ENCODE data around the gene CELA1.

DNA sequence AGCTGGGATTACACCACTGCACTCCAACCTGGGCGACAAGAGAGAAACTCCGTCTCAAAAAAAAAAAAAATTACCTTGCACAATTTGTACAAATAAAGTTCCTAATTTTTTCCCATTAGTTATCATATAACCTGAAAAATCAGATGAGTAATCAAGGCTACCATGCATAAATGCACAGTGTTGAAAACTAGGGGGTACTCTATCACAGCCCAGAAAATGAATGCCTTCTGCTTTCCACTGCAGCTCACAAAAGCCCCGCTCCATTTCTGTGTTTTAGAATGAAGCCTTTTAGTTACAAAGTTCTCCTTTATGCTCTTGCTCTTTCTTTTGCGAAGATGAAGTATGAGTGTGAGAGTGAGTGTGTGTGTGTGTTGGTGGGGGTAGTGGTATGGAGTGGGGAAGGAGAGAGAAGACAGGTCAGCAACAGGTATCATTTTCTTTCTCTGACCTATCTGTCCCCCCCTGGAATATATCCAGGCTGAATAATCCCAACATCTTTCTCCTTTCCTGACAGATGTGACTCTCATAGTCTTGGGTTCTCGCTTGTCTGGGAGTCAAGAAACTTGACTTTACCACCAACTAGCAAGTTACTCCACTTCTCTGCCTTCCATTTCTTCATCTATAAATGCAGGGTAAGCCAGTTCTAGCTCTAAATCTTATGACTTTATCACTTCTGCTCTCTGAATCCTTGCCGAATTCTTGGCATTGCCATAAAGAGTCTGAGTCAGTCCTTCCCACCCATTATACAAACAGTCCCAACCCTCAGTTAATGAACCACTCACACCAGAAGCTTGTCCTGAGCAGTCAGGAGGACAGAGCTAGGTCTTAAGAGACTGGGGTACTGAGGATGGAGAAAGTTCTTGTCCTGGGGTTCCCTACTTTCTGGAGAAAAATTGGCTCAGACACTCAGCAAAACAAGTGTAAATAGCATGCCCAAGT lies 38.6 kb downstream of the CELA1 start:
- TF ChIP-seq, protein P1, sequence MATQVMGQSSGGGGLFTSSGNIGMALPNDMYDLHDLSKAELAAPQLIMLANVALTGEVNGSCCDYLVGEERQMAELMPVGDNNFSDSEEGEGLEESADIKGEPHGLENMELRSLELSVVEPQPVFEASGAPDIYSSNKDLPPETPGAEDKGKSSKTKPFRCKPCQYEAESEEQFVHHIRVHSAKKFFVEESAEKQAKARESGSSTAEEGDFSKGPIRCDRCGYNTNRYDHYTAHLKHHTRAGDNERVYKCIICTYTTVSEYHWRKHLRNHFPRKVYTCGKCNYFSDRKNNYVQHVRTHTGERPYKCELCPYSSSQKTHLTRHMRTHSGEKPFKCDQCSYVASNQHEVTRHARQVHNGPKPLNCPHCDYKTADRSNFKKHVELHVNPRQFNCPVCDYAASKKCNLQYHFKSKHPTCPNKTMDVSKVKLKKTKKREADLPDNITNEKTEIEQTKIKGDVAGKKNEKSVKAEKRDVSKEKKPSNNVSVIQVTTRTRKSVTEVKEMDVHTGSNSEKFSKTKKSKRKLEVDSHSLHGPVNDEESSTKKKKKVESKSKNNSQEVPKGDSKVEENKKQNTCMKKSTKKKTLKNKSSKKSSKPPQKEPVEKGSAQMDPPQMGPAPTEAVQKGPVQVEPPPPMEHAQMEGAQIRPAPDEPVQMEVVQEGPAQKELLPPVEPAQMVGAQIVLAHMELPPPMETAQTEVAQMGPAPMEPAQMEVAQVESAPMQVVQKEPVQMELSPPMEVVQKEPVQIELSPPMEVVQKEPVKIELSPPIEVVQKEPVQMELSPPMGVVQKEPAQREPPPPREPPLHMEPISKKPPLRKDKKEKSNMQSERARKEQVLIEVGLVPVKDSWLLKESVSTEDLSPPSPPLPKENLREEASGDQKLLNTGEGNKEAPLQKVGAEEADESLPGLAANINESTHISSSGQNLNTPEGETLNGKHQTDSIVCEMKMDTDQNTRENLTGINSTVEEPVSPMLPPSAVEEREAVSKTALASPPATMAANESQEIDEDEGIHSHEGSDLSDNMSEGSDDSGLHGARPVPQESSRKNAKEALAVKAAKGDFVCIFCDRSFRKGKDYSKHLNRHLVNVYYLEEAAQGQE (IDR thresholded peaks at IDR 0.05; ENCODE audit: insufficient read depth in 1 of 2, low read depth in 2 of 2, low read length in 2 of 2), result no peak
- no peak for TF ChIP-seq FOXP2 (optimal IDR thresholded peaks at IDR 0.05; ENCODE audit: borderline replicate concordance, extremely low read depth, extremely low read length, insufficient read depth)
- no peak for TF ChIP-seq TAF1 (IDR thresholded peaks at IDR 0.05; ENCODE audit: borderline replicate concordance, insufficient read depth, low read length)
- no peak for TF ChIP-seq POLR2AphosphoS5 (IDR thresholded peaks at IDR 0.05; ENCODE audit: low read depth, low read length)
- TF ChIP-seq SIN3A (IDR thresholded peaks at IDR 0.05; ENCODE audit: borderline replicate concordance, insufficient read depth, low read length), result no peak
